Fibroblast of pulmonary artery (primary cell): ENCODE measurements around the gene RALGAPA2.

ENCODE experiments used
- DNase-seq: peaks from one replicate; pipeline ENCODE4 v3.0.0-alpha.2; 2010; ENCODE audit warnings: low read depth
- H3K4me3 ChIP-seq: replicated peaks from 2 replicates; pipeline ENCODE4 v1.5.1; 2011; ENCODE audit warnings: low read depth, mild to moderate bottlenecking, control low read depth, low read length, moderate library complexity
- TF ChIP-seq, protein P1 (sequence below): IDR thresholded peaks from 2 replicates; pipeline ENCODE4 v1.5.1; 2011; ENCODE audit warnings: mild to moderate bottlenecking, control low read depth, low read length, inconsistent platforms; ENCODE audit errors: missing control alignments

The RALGAPA2 gene

DNA sequence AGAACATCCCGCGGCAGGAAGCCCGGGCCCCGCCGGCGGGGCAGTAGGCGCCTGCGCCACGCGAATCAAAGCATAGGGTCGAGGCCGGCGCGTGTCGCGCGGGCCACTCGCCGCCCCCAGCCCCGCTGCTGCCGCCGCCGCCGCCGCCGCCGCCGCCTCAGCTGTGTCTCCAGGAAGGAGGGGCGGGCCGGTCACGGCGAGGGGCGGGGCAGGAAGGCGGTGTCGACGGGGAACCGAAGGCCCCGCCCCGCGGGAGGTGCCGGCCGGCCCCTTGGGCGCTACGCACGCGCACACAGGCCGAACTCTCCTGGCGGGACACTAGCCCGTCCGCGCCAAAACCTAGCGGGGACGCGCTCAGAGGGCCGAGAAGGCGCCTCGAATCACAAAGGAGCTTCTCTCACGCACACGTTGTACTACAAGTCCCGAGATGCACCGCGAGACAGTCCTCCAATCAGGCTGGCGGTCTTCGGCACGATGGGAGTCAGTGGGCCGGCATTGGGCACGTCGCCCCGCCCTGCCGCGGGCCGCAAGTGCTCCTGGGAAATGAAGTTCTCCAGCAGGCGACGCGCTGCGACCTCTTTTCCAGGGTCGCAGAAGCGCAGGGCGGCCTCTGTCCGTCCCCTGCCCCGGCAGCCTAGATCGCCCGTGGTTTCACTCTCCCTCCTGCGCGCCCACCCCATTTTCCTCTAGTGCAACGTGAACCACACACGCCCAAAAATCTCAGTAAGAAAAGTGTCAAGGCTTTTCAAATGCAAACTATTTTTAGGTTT is at the start of gene RALGAPA2:
RALGAPA2 (minus strand) TSS at position 171 of the 770 bp plus-strand sequence; CDS start at position 7, 164 bp downstream.
- DNase-seq = peak; percentile 99
- peak within 1 kb of the TSS; percentile 73 for H3K4me3 ChIP-seq
- TF ChIP-seq, protein P1, sequence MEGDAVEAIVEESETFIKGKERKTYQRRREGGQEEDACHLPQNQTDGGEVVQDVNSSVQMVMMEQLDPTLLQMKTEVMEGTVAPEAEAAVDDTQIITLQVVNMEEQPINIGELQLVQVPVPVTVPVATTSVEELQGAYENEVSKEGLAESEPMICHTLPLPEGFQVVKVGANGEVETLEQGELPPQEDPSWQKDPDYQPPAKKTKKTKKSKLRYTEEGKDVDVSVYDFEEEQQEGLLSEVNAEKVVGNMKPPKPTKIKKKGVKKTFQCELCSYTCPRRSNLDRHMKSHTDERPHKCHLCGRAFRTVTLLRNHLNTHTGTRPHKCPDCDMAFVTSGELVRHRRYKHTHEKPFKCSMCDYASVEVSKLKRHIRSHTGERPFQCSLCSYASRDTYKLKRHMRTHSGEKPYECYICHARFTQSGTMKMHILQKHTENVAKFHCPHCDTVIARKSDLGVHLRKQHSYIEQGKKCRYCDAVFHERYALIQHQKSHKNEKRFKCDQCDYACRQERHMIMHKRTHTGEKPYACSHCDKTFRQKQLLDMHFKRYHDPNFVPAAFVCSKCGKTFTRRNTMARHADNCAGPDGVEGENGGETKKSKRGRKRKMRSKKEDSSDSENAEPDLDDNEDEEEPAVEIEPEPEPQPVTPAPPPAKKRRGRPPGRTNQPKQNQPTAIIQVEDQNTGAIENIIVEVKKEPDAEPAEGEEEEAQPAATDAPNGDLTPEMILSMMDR = no peak

DNA sequence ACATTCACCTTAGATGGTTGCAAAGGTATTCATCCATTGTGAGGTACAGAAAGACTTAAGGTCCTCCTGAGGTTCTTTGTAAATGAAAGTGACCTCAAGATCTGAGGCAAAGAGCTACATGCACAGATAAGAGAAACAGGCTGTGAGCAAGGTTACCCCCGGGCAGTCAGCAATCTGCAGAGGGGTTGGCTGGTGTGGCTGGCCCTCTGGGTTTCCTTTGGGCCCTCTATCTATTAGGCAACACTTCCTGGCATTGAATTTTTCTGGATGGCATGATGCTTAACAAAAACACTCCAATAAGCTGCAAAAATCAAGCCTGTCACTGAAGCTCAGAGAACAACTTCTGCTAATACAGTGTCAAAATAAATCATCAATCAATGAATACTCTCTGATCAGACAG is 48.9 kb upstream of the RALGAPA2 start:
- no peak overlapping the region for H3K4me3 ChIP-seq

DNA sequence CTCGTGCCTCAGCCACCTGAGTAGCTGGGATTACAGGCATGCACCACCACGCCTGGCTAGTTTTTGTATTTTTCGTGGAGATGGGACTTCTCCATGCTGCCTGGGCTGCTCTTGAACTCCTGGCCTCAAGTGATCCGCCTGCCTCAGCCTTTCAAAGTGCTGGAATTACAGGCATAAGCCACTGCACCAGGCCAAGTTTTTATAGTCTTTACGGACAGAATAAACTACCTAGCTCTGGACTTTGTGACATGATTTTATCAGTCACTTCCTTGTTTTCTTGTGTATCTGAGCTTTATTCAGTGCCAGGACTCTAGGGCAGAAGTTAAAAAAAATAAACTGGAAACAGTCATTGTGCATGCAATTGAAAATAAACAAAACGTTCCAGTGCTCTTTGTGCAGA is 46.7 kb upstream of the RALGAPA2 start:
- TF ChIP-seq, protein P1 = no peak
- no peak for DNase-seq
- H3K4me3 ChIP-seq = no peak overlapping the region

More for the DNA sequence above, 48.9 kb upstream of the RALGAPA2 start:
- TF ChIP-seq, protein P1 = no peak
- no peak for DNase-seq

DNA sequence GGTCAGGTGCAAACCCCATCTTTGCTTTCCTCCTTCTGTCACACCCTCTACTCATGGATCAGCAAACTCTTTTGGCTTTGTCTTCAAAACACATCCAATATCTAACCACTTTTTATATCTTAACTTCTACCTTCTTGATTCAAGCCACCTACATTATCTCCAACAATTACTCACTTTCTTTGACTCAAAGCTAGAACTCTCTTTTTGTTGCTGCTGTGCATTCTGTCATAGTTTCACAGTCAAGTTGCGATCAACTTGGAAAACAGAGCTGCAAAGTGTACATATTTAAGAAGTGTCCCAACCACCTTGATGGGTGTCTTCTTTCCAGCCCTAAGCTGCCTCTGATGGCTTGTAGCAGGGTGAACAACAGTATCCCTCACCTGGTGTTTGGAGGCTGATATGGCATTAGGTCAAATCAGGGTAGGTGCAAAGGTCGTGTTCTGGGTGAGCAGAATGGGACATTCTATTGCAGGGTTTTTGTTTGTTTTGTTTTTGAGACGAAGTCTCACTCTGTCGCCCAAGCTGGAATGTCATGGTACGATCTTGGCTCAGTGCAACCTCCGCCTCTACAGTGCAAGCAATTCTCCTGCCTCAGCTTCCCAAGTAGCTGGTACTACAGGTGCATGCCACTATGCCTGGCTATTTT is 43.4 kb upstream of the RALGAPA2 start:
- H3K4me3 ChIP-seq = no peak overlapping the region
- TF ChIP-seq, protein P1 = no peak
- no peak for DNase-seq

DNA sequence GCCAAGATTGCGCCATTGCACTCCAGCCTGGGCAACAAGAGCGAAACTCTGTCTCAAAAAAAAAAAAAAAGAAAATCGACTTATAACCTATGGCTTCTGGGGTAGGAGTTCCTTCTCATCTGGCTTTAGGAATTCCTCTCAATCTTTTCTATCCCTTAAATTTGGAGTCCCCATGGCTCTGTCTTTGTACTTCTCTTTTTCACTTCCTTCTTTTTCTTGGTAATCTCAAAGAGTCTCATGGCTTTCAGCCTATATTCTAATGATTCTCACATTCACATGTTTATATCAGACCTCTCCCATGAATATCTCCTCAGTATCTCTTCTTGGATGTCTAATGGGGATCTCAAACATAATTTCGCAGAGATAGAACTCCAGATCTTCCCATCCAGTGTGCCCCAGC is 42.8 kb upstream of the RALGAPA2 start:
- DNase-seq = no peak

DNA sequence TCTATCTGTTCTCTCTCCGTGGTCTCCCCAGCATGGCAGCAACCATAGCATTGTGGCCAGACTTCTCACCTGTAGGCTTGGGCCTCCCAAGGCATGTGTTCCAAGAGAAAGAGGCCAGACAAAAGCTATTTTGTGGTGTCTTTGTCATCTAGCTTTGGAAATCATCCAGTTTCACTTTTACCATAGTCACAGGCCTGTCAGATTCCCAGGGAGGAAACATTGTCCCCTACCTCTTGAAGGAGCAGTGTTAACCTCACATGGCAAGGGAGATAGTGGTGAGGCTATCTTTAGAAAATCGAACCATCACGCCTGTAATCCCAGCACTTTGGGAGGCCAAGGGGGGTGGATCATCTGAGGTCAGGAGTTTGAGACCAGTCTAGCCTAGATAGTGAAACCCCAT is 42.3 kb upstream of the RALGAPA2 start:
- no peak for DNase-seq
- TF ChIP-seq, protein P1 = no peak
- no peak overlapping the region for H3K4me3 ChIP-seq

More for the DNA sequence above, 42.8 kb upstream of the RALGAPA2 start:
- H3K4me3 ChIP-seq = no peak overlapping the region
- TF ChIP-seq, protein P1 = no peak

DNA sequence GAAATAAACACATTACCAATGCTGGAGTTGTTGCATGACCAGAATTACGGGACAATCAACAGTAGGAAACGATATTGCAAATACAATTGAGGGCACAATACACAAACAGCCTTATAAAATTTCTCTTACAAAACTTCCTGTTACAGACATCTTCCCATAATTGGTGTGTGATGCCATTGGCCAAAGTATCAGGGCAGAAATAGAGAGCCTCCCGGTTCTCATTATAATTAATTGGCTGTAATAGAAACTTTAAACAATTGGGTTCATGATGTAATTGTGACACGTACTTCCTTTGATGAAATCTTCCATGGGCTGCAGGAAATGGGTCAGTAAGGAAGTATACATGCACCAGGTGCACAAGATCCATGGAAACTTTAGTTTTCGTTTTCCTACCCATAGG is 40.3 kb upstream of the RALGAPA2 start:
- peak; percentile 4 for DNase-seq
- H3K4me3 ChIP-seq = no peak overlapping the region
- TF ChIP-seq, protein P1 = no peak
